ENCODE measurements around the gene IRF8.

The IRF8 gene

DNA sequence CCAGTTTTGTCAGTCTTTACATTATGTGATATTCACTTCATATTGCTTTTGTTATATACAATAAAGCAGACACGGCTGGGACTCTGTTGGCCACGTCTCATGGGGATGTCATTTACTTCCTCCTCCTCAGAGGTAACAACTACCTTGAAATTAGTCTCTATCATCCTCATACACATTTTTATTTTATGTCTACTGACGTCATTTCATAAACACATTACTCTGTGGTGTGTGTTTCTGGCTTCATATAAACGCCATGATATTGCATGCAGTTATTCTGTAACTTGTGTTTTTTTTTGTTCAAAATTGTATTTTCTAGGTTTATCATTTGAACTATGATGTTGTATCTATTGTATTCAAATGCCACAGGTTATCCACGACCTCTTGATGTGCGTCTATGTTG lies 13.4 kb upstream of the IRF8 start:
- H3K27ac ChIP-seq, result no peak overlapping the region
- TF ChIP-seq ZFX (IDR thresholded peaks at IDR 0.05; ENCODE audit: borderline replicate concordance), result no peak

DNA sequence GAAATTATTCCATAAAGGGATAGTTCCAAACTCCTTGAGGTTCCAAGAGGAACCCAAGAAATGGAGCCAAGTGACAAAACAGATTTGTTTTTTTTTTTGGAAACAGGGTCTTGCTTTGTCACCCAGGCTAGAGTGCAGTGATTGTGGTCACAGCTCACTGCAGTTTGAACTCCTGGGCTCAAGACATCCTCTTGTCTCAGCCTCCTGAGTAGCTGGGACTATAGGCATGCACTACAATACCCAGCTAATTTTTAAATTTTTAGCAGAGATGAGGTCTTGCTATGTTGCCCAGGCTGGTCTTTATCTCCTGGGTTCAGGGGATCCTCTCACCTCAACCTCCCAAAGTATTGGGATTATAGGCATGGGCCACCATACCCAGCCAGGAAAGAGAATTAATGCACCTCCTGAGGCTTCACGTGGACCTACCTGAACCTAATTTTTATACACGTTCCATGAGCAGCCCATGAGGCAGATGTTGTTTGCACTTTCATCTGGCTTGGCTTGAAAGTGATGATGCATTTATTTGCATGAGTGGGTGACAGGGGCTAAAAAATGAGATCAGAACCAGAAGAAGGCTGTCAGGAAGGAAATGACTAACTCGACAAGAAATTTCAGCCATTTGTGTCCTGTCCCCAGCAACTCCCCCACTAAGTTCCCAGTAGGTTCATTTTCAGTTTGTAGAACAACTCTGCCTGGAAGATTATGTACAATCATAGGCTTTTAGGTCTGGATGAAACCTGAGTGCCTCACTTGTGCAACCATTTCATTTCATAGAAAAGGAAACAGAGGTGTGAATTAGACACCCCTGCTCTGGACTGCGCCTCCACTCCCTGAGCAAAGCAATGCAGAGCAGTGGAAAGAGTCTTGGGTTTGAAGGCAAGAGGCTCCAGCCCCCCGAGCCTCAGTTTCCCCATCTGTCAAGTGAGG lies 10.3 kb upstream of the IRF8 start:
- TF ChIP-seq ZFX (IDR thresholded peaks at IDR 0.05; ENCODE audit: borderline replicate concordance), result no peak
- TF ChIP-seq, protein P1, sequence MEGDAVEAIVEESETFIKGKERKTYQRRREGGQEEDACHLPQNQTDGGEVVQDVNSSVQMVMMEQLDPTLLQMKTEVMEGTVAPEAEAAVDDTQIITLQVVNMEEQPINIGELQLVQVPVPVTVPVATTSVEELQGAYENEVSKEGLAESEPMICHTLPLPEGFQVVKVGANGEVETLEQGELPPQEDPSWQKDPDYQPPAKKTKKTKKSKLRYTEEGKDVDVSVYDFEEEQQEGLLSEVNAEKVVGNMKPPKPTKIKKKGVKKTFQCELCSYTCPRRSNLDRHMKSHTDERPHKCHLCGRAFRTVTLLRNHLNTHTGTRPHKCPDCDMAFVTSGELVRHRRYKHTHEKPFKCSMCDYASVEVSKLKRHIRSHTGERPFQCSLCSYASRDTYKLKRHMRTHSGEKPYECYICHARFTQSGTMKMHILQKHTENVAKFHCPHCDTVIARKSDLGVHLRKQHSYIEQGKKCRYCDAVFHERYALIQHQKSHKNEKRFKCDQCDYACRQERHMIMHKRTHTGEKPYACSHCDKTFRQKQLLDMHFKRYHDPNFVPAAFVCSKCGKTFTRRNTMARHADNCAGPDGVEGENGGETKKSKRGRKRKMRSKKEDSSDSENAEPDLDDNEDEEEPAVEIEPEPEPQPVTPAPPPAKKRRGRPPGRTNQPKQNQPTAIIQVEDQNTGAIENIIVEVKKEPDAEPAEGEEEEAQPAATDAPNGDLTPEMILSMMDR (IDR thresholded peaks at IDR 0.05), result no peak
- no peak overlapping the region for H3K27ac ChIP-seq

DNA sequence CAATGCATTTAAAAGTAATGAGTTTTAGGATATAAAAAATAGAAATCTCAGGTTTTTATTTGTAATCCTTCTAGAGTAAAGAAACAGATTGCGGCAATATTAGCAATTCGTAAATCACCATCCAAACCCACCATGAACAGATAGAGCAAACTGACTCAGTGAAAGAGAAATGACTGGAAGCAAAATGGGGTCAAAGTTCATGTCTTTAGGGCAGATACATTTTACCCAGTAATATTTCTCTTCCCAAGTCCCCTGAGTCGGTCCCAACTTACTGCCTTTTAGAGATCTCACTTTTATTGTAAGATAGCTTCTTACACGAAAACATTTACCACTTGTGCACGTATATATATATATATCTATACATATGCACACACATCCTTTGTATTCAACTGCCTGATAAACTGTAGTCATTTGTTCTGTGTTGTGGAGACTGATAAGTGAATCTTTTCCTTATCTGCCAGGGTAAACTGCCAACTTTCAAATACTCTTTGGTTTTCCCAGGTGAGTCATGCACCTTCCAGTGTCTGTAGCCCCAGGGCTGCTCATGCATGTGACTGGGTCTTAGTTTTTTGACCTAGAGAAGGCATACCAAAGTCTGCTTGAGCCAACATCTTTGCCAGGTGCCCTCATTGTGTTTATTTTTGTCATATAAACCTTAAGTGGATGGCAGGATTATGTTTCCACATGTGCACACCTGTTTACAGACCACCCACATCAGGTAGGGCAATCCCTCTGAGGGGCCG lies 7.8 kb upstream of the IRF8 start:
- no peak overlapping the region for H3K27ac ChIP-seq
- TF ChIP-seq ZFX (IDR thresholded peaks at IDR 0.05; ENCODE audit: borderline replicate concordance), result no peak
- TF ChIP-seq, protein P1 (IDR thresholded peaks at IDR 0.05), result no peak

DNA sequence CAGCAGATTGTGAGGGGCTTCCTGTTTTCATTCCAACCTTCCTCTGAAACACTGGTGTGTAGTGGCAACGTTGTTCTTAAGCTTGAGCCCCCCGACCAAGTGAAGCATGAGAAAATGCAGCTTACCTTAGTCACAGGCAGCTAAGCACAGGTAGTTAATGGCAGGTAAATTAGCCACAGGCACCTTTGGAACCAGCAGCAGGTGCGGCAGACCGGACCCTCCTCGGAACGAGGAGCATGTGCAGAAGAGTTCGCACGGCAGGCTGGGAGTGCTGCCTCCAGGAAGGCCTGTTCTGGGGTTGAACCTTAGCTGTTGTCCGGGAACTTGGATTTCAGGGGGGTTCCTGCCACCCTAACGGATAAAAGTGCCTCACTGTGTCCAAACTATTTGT lies 7.2 kb upstream of the IRF8 start:
- TF ChIP-seq, protein P1 (IDR thresholded peaks at IDR 0.05), result no peak
- TF ChIP-seq ZFX (IDR thresholded peaks at IDR 0.05; ENCODE audit: borderline replicate concordance), result no peak
- H3K27ac ChIP-seq, result no peak overlapping the region

DNA sequence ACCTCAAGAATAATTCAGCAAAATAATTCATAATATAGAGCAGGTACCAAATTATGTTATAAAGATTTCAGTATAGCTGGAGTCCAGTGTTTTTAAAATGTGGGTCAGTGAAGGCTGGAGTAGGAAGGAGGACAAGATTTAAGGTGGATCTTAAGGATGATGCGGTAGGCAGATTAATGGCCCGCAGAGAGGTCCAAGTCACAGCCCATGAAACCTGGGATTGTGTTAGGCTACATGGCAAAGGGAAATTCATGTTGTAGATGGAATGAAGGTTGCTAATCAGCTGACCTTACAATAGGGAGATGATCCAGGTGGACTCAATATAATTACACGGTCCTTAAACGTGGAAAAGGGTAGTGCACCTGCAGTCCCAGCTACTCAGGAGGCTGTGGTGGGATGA lies 6.2 kb upstream of the IRF8 start:
- TF ChIP-seq ZFX (IDR thresholded peaks at IDR 0.05; ENCODE audit: borderline replicate concordance), result no peak
- TF ChIP-seq, protein P1 (IDR thresholded peaks at IDR 0.05), result no peak
- no peak overlapping the region for H3K27ac ChIP-seq

DNA sequence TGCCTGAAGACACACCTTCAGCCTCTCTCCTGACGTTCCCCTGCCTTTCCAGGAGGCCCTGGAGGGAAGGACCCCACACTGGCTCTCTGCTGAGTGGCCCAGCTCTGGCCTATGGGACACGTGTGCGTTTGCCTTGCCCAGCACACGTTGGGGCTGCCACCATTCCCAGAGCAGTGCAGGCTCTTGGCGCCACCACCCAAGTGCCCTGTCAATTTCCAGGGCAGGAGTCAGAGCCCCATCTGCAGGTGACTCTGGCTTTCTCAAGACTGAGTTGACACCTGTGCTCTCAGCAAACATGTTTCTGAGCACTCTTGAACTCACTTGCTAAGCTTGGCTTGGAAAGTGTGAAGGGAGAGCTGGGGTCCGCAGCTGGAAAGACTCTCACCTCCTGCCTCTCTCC lies 4.7 kb upstream of the IRF8 start:
- H3K27ac ChIP-seq, result no peak overlapping the region
- TF ChIP-seq ZFX (IDR thresholded peaks at IDR 0.05; ENCODE audit: borderline replicate concordance), result no peak
- TF ChIP-seq, protein P1 (IDR thresholded peaks at IDR 0.05), result no peak

DNA sequence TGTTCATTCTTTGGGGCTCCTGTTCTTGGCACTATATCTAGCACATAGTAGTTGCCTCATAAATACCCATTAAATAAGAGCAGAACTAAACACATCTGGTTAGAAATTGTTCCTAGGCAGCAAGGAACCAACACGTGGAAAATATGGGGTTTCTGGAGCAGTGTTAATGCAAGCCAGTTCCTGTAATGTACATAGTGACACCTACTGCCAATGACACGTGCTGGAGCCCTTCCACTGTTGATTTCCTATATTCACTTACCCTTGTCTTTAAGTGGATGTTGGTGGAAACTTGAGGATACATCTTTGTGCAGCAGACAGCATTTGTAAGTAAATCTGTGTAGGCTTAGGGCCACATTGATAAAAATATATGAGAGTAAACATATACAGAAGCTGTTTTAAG lies 1.6 kb upstream of the IRF8 start:
- no peak overlapping the region for H3K27ac ChIP-seq
- TF ChIP-seq, protein P1 (IDR thresholded peaks at IDR 0.05), result no peak
- no peak for TF ChIP-seq ZFX (IDR thresholded peaks at IDR 0.05; ENCODE audit: borderline replicate concordance)
